HepG2 (cell line): ENCODE data around the gene SLC29A3. TPM values are rescaled to one million over a fixed set of nuclear protein-coding genes. Genes with fewer than 3 reads are reported as not detected.

Experiments
- BHLHE40 ChIP-seq: IDR thresholded peaks from 2 replicates; pipeline ENCODE4 v1.6.1; 2011; ENCODE audit warnings: low read length, improper control_type of control experiment
- ELF1 ChIP-seq: sonication (generic); formaldehyde crosslinking; IDR thresholded peaks from 2 replicates; pipeline ENCODE4 v1.4.0; 2020; ENCODE audit warnings: missing genetic modification reagents
- EP300 ChIP-seq, 3 experiments: sonication (generic) in 1 of 3; formaldehyde crosslinking in 1 of 3; IDR thresholded peaks; 2 replicates each; pipeline versions ENCODE4 v1.5.1 to v1.6.1; 2011 to 2020; ENCODE audit warnings: low read depth in 2 of 3, low read length in 2 of 3, borderline replicate concordance in 1 of 3, improper control_type of control experiment in 1 of 3, mild to moderate bottlenecking in 1 of 3, missing genetic modification reagents in 1 of 3, moderate library complexity in 1 of 3
- FIP1L1 ChIP-seq: fragments of 200-400 bp; formaldehyde crosslinking; IDR thresholded peaks from 2 replicates; pipeline ENCODE4 v1.6.1; 2018; ENCODE audit warnings: low read depth, mild to moderate bottlenecking, low read length, moderate library complexity, borderline replicate concordance; ENCODE audit not compliant: insufficient read depth
- FOXA3 ChIP-seq: IDR thresholded peaks from 2 replicates; pipeline ENCODE4 v1.6.1; 2016; ENCODE audit warnings: missing genetic modification reagents, missing compliant biosample characterization
- KDM3A ChIP-seq: IDR thresholded peaks from 2 replicates; pipeline ENCODE4 v1.6.1; 2018; ENCODE audit warnings: low read depth, missing compliant biosample characterization
- KMT2B ChIP-seq: IDR thresholded peaks from 2 replicates; pipeline ENCODE4 v1.6.1; 2016; ENCODE audit warnings: missing genetic modification reagents, missing compliant biosample characterization
- RAD21 ChIP-seq: fragments of 450-650 bp; formaldehyde crosslinking; IDR thresholded peaks from 2 replicates; pipeline ENCODE4 v1.5.0; 2020; ENCODE audit warnings: mild to moderate bottlenecking
- TCF7 ChIP-seq: sonication (generic); IDR thresholded peaks from 2 replicates; pipeline ENCODE4 v1.6.1; 2016; ENCODE audit warnings: antibody characterized with exemption, low read depth
- TFAP4 ChIP-seq: sonication (generic); IDR thresholded peaks from 2 replicates; pipeline ENCODE4 v1.6.1; 2016; ENCODE audit warnings: low read depth, borderline replicate concordance
- UBTF ChIP-seq: sonication (generic); formaldehyde crosslinking; IDR thresholded peaks from 2 replicates; pipeline ENCODE4 v1.4.0; 2020; ENCODE audit warnings: mild to moderate bottlenecking, missing genetic modification reagents
- ZFP1 ChIP-seq: IDR thresholded peaks from 2 replicates; pipeline ENCODE4 v1.6.1; 2016
- ZFY ChIP-seq: sonication (generic); formaldehyde crosslinking; IDR thresholded peaks from 2 replicates; pipeline ENCODE4 v1.4.0; 2020; ENCODE audit warnings: missing genetic modification reagents
- ZKSCAN8 ChIP-seq: IDR thresholded peaks from 2 replicates; pipeline ENCODE4 v1.6.1; 2016; ENCODE audit warnings: borderline replicate concordance, missing genetic modification reagents, missing compliant biosample characterization
- ZNF124 ChIP-seq: sonication (generic); formaldehyde crosslinking; IDR thresholded peaks from 2 replicates; pipeline ENCODE4 v1.4.0; 2020; ENCODE audit warnings: missing genetic modification reagents
- ZNF232 ChIP-seq: sonication (generic); formaldehyde crosslinking; IDR thresholded peaks from 2 replicates; pipeline ENCODE4 v1.4.0; 2020; ENCODE audit warnings: missing genetic modification reagents, borderline replicate concordance
- ZNF331 ChIP-seq: sonication (generic); formaldehyde crosslinking; IDR thresholded peaks from 2 replicates; pipeline ENCODE4 v1.4.0; 2020; ENCODE audit warnings: missing genetic modification reagents
- ZNF547 ChIP-seq: sonication (generic); formaldehyde crosslinking; IDR thresholded peaks from 2 replicates; pipeline ENCODE4 v1.5.1; 2020; ENCODE audit warnings: mild to moderate bottlenecking, missing genetic modification reagents
- ZNF780A ChIP-seq: sonication (generic); formaldehyde crosslinking; IDR thresholded peaks from 2 replicates; pipeline ENCODE4 v1.8.0; 2022; ENCODE audit warnings: mild to moderate bottlenecking, missing genetic modification reagents, moderate library complexity
- polyA plus RNA-seq, 8 experiments: library from polyadenylated mRNA; depleted of rRNA in 3 of 8; stranded (reverse) in 7 of 8; unstranded in 1 of 8; fragments of >200 nt; fragmentation: Illumina TruSeq in 4 of 8; extraction: Trizol in 4 of 8; gene quantifications; 2 replicates each; pipeline versions ENCODE4 v1.2.1 to v1.2.3, GENCODE V29; 2011 to 2016; ENCODE audit warnings: low read depth in 4 of 8, missing spikeins in 1 of 8, mixed read lengths in 1 of 8; ENCODE audit not compliant: insufficient read depth in 1 of 8
- total RNA-seq, 5 experiments: library from RNA; depleted of rRNA; stranded (reverse); fragments of >200 nt; fragmentation: Illumina TruSeq; extraction: Trizol; gene quantifications; 2 replicates each; pipeline ENCODE4 v1.2.3, GENCODE V29; 2016; ENCODE audit warnings: low read depth in 1 of 5
- TF ChIP-seq, protein P1 (sequence below): IDR thresholded peaks from 2 replicates; pipeline ENCODE4 v1.4.0; 2020; ENCODE audit warnings: mild to moderate bottlenecking, missing genetic modification reagents

SLC29A3 gene
- total and polyA plus RNA-seq, 2 of the 13 experiments (the other 11 are each of a cell fraction or from before 2014, with no cell fraction given): 8.6 to 11.8 TPM

DNA sequence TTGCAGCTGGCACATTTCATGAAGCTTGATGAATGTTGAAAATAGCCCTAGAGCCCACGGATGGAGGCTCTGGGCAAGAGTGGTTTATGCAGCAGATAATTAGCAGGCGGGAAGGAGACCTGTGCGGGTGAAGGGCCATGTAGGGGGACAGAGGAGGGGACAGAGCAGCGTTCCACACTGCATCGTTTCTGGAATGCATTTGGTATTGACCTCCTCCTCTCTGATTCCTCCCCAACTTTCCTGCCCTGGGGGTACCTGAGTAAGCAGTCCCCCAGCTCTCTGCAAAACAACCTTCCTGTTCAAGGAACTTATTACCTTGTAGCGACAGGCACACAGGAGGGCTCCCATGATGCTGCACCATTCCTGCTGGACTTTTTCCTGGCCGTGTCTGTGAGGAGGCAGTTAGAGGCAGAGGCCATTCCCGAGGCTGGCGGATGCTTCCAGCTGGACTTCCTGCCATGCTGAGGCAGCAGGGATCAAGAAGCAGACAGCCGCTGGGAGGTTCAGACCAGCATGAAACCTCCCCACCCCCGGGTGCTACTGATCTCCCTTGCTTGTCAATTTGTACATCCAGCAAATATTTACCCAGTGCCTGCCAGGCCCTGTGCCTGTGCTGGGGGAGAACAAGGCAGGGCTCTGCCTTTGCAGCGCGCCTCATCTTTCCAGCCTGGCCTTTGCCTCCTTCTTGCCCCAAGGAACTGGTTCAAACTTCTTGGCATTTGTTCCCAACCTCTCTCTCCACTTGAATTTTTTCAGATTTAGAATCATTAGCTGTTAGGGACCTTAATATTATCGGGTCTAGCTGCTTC is 28.7 kb downstream of the SLC29A3 start (continued):
- TF ChIP-seq FIP1L1: no peak
- peak in 1 of 2 experiments; percentile 76; a peak in 2 of 4 replicates for TF ChIP-seq EP300 (IDR thresholded peaks at IDR 0.05; ENCODE audit: low read depth in 2 of 2, low read length in 2 of 2)
- TF ChIP-seq EP300 (CRISPR knock-in tag; IDR thresholded peaks at IDR 0.05; ENCODE audit: borderline replicate concordance): peak; percentile 72
- peak; percentile 21; the same call in 1 of the 2 replicates for TF ChIP-seq ZNF124
- peak; percentile 35; the same call in 1 of the 2 replicates for TF ChIP-seq TFAP4
- TF ChIP-seq BHLHE40: no peak
- no peak for TF ChIP-seq ZNF780A (CRISPR knock-in tag)
- TF ChIP-seq RAD21 (CRISPR knock-in tag): 0 out of 2 replicates have a peak, but pooled peaks have one; percentile 23
- TF ChIP-seq ELF1 (CRISPR knock-in tag): peak; percentile 75
- TF ChIP-seq KMT2B: peak; percentile 46; the same call in 1 of the 2 replicates
- peak; percentile 58; the same call in 1 of the 2 replicates for TF ChIP-seq TCF7
- TF ChIP-seq ZNF547 (CRISPR knock-in tag): no peak
- peak; percentile 92 for TF ChIP-seq FOXA3 (CRISPR knock-in tag)
- 0 out of 2 replicates have a peak, but pooled peaks have one; percentile 85 for TF ChIP-seq KDM3A (CRISPR knock-in tag)
- peak; percentile 71; the same call in 1 of the 2 replicates for TF ChIP-seq ZKSCAN8 (CRISPR knock-in tag)
- TF ChIP-seq ZFP1 (CRISPR knock-in tag): no peak
- peak; percentile 71 for TF ChIP-seq UBTF (CRISPR knock-in tag)
- TF ChIP-seq ZFY: peak; percentile 67
- TF ChIP-seq ZNF232 (CRISPR knock-in tag): peak; percentile 77; the same call in 1 of the 2 replicates
- TF ChIP-seq, protein P1, sequence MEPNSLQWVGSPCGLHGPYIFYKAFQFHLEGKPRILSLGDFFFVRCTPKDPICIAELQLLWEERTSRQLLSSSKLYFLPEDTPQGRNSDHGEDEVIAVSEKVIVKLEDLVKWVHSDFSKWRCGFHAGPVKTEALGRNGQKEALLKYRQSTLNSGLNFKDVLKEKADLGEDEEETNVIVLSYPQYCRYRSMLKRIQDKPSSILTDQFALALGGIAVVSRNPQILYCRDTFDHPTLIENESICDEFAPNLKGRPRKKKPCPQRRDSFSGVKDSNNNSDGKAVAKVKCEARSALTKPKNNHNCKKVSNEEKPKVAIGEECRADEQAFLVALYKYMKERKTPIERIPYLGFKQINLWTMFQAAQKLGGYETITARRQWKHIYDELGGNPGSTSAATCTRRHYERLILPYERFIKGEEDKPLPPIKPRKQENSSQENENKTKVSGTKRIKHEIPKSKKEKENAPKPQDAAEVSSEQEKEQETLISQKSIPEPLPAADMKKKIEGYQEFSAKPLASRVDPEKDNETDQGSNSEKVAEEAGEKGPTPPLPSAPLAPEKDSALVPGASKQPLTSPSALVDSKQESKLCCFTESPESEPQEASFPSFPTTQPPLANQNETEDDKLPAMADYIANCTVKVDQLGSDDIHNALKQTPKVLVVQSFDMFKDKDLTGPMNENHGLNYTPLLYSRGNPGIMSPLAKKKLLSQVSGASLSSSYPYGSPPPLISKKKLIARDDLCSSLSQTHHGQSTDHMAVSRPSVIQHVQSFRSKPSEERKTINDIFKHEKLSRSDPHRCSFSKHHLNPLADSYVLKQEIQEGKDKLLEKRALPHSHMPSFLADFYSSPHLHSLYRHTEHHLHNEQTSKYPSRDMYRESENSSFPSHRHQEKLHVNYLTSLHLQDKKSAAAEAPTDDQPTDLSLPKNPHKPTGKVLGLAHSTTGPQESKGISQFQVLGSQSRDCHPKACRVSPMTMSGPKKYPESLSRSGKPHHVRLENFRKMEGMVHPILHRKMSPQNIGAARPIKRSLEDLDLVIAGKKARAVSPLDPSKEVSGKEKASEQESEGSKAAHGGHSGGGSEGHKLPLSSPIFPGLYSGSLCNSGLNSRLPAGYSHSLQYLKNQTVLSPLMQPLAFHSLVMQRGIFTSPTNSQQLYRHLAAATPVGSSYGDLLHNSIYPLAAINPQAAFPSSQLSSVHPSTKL (CRISPR knock-in tag): peak; percentile 83; the same call in 1 of the 2 replicates
- TF ChIP-seq ZNF331 (CRISPR knock-in tag): peak; percentile 100
